HG03095 (cell line): ENCODE data around the gene RBP7.
"Not testable (repeated sequence)": the region's sequence is repeated elsewhere in the genome, so short reads cannot be mapped to it uniquely, and the experiment has no call there.

Source experiments
- ATAC-seq: cut with Tn5 transposase; IDR thresholded peaks from one replicate; pipeline ENCODE4 v1.9.1; 2021; ENCODE audit warnings: moderate library complexity; ENCODE audit not compliant: unreplicated experiment

The RBP7 gene

DNA sequence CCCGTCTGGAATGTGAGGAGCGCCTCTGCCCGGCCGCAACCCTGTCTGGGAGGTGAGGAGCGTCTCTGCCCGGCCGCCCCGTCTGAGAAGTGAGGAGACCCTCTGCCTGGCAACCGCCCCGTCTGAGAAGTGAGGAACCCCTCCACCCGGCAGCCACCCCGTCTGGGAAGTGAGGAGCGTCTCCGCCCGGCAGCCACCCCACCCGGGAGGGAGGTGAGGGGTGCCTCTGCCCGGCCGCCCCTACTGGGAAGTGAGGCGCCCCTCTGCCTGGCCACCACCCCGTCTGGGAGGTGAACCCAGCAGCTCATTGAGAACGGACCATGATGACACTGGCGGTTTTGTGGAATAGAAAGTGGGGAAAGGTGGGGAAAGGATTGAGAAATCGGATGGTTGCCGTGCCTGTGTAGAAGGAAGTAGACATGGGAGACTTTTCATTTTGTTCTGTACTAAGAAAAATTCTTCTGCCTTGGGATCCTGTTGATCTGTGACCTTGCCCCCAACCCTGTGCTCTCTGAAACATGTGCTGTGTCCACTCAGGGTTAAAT lies 32.0 kb downstream of the RBP7 start:
- not testable (repeated sequence) for ATAC-seq

GRCh38 chr1:10031461-10031860 lies 34.4 kb downstream of the RBP7 start:
- no peak for ATAC-seq

- peak; percentile 96 for ATAC-seq
Measured at GRCh38 chr1:10032590-10033358, 35.7 kb downstream of the RBP7 start, which contains the start of gene UBE4B. TSS of gene UBE4B (plus strand) at chr1:10032958. CDS start at chr1:10033671, 713 bp downstream.

GRCh38 chr1:10033359-10033845 lies 36.4 kb downstream of the RBP7 start:
- ATAC-seq = peak; percentile 15

- no peak for ATAC-seq
Measured at GRCh38 chr1:10042746-10043145, 45.7 kb downstream of the RBP7 start.

DNA sequence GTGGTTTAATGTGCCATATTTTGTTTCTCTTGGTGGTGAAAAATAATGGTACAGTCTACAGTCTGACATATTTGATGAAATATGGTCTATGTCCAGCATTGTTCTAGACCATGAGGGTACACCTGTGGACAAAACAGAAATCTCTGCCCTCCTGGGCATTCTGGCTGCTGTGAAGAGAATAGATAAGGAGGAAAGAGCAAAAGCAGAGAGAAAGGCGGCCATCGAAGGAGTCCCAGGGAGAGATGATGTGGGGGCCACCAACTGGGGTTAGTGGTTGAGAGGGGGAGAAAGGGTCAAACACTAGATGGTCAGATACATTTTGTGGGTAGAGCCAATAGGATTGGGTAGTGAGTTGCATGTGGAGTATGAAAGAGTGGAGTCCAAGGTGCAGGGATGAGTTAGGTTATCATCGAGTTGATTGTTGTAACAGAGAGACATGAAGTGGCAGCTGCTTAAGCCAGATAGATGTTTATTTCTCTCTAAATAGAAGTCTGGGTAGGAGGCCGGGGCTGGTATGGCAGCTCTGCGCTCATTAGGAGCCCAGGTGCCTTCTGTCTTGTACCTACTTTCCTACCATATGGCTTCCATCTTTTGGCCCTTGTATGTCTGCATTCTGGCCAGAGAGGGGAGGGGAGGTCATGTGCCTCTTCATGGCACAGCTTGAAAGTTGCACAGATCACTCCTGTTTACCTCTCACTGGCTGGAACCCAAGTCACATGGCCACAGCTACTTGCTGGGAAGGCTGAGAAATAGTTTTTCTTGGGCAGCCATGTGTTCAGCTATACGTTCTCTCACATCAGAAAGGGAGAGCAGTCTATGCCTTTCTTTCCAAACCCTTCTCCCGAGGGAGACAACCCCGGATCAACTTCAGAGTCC lies 48.7 kb downstream of the RBP7 start:
- no peak for ATAC-seq

- ATAC-seq = no peak
Measured at GRCh38 chr1:10046356-10047085, 49.5 kb downstream of the RBP7 start.

- ATAC-seq = no peak
Measured at GRCh38 chr1:10048601-10049000, 51.6 kb downstream of the RBP7 start.

DNA sequence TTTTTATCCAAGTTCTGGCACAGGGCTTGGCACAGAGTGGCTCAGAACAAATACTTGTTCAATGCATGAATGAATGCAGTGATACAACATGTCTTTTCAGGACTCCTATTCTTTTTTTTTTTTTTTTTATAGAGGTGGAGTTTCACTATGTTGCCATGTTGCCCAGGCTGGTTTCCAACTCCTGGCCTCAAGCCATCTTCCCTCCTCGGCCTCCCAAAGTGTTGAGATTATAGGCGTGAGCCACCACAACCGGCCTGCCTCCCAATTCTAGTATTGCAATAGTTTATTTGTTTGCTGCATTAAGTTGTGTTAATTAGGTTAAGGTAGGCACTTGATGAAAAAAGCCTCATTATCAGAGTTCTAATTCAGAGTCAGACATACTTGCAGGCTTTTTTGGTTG lies 53.6 kb downstream of the RBP7 start:
- ATAC-seq = no peak

DNA sequence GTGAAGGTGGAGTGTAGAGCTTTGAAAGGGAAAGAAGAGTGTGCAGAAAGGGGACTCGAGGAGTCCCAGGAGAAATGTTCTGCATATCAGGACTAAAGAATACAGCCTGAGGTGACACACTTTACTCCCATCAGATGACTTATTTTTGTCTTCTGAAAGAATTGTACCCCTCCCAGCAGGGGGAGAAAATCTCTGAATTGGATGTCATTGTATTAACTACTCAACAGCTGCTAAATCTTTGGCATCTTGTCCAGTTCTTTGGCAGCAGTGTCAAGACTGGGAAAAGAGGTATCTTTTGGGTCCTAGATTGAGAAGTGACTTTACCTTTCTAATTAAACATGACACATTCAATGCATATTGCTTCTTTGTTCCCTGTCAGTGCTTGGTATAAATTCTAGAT lies 54.6 kb downstream of the RBP7 start:
- no peak for ATAC-seq

- ATAC-seq = no peak
Measured at GRCh38 chr1:10052347-10052746, 55.3 kb downstream of the RBP7 start.

GRCh38 chr1:10054465-10054864 lies 57.4 kb downstream of the RBP7 start:
- ATAC-seq = no peak

- ATAC-seq = no peak
Measured at GRCh38 chr1:10056599-10056987, 59.6 kb downstream of the RBP7 start.

- no peak for ATAC-seq
Measured at GRCh38 chr1:10057343-10057742, 60.3 kb downstream of the RBP7 start.

GRCh38 chr1:10057796-10058195 lies 60.8 kb downstream of the RBP7 start:
- ATAC-seq = no peak

DNA sequence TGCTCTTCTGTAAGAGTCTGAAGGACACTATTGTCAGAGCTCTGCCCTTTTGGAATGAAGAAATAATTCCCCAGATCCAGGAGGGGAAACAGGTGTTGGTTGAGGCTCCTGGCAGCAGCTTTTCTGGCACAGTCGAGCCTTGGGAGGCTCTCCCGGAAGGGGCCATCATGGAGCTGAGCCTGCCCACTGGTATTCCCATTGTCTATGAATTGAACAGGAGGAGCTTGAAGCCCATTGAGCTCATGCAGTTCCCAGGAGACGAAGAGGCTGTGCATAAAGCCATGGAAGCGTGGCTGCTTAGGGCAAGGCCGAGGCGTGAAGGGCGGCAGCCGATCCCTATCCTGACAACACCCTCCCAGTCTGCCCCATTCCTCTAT lies 62.3 kb downstream of the RBP7 start:
- ATAC-seq = no peak

- ATAC-seq = no peak
Measured at GRCh38 chr1:10060311-10061100, 63.5 kb downstream of the RBP7 start.

- ATAC-seq = no peak
Measured at GRCh38 chr1:10061276-10061675, 64.2 kb downstream of the RBP7 start.

DNA sequence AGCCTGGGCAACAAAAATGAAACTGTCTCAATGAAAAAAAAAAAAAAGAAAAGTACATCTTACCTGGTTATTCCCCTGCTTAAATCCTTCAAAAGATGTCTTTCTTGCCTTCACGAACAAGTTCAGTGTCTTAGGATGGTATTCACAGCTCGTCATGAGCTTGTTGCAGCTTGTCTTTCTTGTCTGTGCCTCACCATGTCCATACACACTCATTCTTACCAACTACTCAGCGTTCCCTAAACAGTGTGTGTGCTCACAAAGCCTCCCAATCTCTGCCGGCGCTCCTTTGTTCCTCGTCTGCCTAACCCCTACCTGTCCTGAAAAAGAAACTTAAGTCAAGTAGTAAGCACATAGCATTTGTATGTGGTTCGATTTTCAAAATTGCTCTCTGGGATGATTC lies 66.8 kb downstream of the RBP7 start:
- no peak for ATAC-seq
